Activated naive CD8-positive, alpha-beta T cell (primary cell): ENCODE data around the gene TMEM182.

ENCODE experiments used
- H3K27ac Mint-ChIP-seq: one replicate; pipeline ENCODE4 v1.8.0; 2021; ENCODE audit warnings: mixed read lengths
- H3K27me3 Mint-ChIP-seq: one replicate; pipeline ENCODE4 v1.8.0; 2021; ENCODE audit warnings: mixed read lengths
- H3K36me3 Mint-ChIP-seq: one replicate; pipeline ENCODE4 v1.8.0; 2021; ENCODE audit warnings: mixed read lengths
- H3K4me1 Mint-ChIP-seq: one replicate; pipeline ENCODE4 v1.8.0; 2021; ENCODE audit warnings: low read depth, mixed read lengths
- H3K4me3 Mint-ChIP-seq: one replicate; pipeline ENCODE4 v1.8.0; 2021; ENCODE audit warnings: mild to moderate bottlenecking, mixed read lengths
- H3K9me3 Mint-ChIP-seq: one replicate; pipeline ENCODE4 v1.8.0; 2021; ENCODE audit warnings: low read depth, mixed read lengths

The TMEM182 gene

GRCh38 chr2:102848366-102848839 lies 86.6 kb downstream of the TMEM182 start:
- Mint-ChIP-seq H3K4me3 (no peak overlapping the region), H3K9me3 (peaks cover 3% of the 10 kb centered on the region), H3K36me3 (peaks cover 7% of the 10 kb centered on the region), H3K27me3 (peaks cover 13% of the 10 kb centered on the region), H3K4me1 (no peaks in the 10 kb centered on the region), H3K27ac (no peak overlapping the region)

GRCh38 chr2:102850888-102851287 lies 89.1 kb downstream of the TMEM182 start:
- Mint-ChIP-seq H3K9me3 (peaks cover 3% of the 10 kb centered on the region), H3K4me3 (no peak overlapping the region), H3K4me1 (no peaks in the 10 kb centered on the region), H3K27me3 (peaks cover 13% of the 10 kb centered on the region), H3K27ac (no peak overlapping the region), H3K36me3 (peaks cover 12% of the 10 kb centered on the region)

- Mint-ChIP-seq H3K36me3 (peaks cover 12% of the 10 kb centered on the region), H3K4me1 (no peaks in the 10 kb centered on the region), H3K27ac (no peak overlapping the region), H3K27me3 (peaks cover 11% of the 10 kb centered on the region), H3K9me3 (peaks cover 3% of the 10 kb centered on the region), H3K4me3 (no peak overlapping the region)
These were observed 91.0 kb downstream of the TMEM182 start for GRCh38 chr2:102852867-102853266.
